Kasumi-1 (cell line): ENCODE data around the gene CNN2.

Experiments used
- DNase-seq, 2 experiments: peaks; one replicate each; lab custom pipeline; 2025; lab: John Stamatoyannopoulos, UW

CNN2 gene

DNA sequence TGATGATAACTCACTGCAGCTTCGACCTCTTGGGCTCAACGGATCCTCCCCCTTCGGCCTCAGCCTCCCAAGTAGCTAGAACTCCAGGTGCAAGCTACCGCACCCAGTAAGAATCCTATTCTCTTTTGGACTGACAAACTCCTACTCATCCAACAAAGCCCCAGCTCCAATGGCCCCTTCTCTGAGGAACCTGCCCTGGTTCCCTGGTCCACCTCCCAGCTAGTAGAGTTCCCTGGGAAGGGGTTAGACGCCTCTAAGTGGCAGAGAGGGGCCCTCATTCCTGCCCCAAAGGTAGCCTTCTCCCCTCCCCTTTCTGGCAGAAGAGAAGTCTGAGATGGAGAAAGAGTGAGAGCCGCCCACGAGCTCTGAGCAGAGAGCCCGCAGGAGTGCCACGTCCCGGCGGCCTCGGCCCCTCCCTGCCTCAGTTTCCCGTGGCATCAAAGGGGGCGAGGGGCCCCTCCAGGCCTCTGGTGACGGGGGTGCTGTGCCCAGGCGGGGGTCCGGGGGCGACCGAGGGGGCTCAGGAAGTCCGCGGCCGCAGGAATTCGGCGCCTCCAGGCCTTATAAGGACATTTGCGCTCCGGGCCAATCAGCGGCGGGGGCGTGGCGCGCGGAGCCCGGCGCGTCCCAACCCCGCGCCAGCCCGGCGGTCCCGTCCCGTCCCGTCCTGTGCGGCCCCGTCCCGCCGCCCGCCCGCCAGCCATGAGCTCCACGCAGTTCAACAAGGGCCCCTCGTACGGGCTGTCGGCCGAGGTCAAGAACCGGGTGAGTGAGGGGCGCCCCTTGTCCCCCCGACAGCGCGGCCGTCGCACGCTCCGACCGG is at the start of gene CNN2:
Gene CNN2 (plus strand): TSS at position 649 of the 823 bp plus-strand sequence. CDS start 54 bp downstream, at position 703.
- DNase-seq, result peak; percentile 50 to 53

DNA sequence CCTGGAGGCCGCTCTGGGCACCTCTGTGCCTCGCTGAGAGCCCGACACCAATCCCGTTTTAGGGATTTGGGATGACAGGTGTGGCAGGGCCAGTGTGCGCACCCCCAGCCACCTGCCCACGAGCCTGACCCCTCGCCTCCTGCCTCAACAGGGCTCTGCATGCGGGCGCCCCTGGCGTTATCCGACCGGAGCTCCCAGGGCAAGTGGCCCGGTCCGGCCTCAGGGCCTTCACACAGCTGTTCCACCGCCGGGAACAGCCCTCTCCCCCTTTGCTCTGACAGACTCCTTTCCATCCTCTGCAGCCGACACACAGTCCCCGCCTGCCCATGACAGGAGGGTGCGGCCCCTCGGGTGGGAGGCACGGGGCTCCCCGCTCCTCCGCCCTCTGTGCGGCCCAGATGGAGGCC is 49.3 kb upstream of the CNN2 start:
- DNase-seq, result no peak

- no peak for DNase-seq
These were observed 47.1 kb upstream of the CNN2 start for GRCh38 chr19:979318-979741.

GRCh38 chr19:980133-980998 is 46.0 kb upstream of the CNN2 start:
- no peak for DNase-seq

DNA sequence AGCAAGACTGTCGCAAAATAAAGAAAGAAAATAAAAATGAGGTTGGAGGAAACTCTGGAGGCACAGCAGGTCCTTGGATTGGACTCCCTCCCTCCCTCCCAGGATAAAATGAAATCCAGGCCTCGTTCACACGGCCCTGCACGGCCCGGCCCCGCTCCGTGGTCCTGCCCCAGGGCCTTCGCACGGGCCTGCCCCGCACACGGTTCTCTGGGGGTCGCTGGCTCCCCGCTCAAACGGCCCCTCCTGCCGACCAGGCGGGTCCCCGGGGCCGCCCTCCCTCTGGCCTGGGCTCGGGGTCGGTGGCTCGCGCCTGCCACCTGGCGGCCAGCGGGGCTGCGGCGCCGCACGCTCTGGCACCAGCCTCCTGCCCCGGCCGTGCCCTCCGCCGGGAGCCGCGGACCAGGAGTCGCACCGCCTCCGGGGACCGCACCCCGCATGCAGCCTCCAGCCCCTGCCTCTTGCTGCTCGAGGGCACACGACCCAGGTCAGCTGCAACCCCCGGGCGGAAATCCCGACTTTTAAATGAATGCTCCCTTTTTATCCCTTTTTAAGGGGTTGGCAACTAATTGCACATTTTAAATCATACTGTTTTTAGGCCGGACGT is 43.7 kb upstream of the CNN2 start:
- DNase-seq, result peak; percentile 49 to 60

GRCh38 chr19:984165-984967 is 42.0 kb upstream of the CNN2 start, which contains the start of gene WDR18:
WDR18 (plus strand) TSS chr19:984345; CDS start chr19:984354, 9 bp downstream.
- DNase-seq, result peak; percentile 64 to 75

- no peak for DNase-seq
These were observed 40.3 kb upstream of the CNN2 start for GRCh38 chr19:986083-986482.

DNA sequence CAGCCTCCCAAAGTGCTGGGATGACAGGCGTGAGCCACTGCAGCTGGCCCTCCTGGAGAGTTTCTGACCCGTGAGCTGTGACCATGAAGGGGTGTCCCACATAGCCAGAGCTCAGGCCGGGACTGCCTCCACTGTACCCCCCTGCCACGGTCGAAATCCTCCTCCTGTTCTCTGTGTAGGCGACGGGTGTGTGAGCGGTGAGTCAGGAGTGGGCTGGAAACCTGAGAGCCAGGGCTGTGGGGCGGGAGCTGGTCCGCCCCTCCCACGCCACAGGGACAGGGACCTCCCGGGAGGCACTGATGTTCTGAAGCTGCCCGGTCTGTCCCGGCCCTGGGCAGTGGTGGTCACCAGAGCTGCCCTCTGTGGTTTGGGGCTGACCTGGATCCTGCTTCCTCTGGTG is 38.3 kb upstream of the CNN2 start:
- no peak for DNase-seq

DNA sequence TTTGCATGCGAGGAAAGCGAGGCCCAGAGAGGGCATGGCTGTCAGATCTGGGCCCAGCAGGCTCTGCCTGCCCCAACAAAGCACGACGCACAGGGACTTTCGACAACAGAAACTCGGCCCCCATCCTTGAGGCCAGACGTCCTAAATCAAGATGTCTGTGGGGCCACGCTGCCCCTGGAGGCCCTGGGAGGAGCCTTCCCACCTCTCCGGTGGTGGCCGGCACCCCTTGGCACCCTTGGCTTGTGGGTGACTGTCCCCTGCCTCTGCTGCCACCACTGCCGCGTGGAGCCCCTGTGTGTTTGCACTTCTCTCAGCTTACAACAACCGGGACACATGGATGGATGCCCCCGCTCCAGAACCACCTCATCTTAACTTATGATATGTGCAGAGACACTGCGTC is 37.9 kb upstream of the CNN2 start:
- DNase-seq, result no peak

GRCh38 chr19:989381-990081 is 36.9 kb upstream of the CNN2 start:
- DNase-seq, result no peak

DNA sequence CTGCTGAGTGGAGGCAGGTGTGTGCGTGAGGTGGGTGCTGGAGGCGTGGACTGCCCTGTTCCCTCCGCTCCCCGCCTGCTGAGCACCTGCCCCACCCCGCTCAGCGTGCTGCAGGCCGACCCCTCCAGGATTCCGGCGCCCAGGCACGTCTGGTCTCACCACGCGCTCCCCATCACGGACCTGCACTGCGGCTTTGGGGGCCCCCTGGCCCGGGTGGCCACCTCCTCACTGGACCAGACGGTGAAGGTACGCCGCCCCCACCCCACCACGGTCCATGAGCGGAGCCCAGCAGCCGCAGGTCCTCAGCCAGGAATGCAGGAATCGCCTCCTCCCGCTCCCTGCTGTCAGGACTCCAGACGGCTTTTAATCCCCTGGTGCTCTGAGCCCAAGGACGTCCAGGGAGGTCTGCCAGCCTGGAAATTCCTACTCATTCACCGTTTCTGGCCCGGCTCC is 36.3 kb upstream of the CNN2 start:
- DNase-seq, result no peak

GRCh38 chr19:990746-991145 is 35.7 kb upstream of the CNN2 start:
- no peak for DNase-seq

DNA sequence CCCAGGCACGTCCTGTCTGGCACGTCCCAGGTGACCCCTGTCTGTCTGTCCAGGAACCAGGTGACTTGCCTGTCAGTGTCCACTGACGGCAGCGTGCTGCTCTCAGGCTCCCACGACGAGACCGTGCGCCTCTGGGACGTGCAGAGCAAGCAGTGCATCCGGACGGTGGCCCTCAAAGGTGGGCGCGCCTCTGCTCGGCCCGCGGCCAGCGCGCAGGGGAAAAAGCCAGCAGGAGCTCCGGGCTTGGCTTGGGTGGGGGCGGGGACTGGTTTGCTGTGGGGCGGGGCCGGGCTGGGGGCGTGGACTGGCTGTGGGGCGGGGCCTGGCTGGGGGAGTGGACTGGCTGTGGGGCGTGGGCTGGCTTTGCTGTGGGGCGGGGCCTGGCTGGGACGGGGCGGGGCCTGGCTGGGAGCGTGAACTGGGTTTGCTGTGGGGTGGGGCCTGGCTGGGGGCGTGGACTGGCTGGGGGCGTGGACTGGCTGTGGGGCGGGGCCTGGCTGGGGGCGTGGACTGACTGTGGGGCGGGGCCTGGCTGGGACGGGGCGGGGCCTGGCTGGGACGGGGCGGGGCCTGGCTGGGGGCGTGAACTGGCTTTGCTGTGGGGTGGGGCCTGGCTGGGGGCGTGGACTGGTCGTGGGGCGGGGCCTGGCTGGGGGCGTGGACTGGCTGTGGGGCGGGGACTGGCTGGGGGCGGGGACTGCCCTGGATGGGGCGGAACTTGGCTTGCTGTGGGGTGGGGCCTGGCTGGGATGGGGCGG is 35.1 kb upstream of the CNN2 start:
- DNase-seq, result peak in 1 of 2 experiments; percentile 62

DNA sequence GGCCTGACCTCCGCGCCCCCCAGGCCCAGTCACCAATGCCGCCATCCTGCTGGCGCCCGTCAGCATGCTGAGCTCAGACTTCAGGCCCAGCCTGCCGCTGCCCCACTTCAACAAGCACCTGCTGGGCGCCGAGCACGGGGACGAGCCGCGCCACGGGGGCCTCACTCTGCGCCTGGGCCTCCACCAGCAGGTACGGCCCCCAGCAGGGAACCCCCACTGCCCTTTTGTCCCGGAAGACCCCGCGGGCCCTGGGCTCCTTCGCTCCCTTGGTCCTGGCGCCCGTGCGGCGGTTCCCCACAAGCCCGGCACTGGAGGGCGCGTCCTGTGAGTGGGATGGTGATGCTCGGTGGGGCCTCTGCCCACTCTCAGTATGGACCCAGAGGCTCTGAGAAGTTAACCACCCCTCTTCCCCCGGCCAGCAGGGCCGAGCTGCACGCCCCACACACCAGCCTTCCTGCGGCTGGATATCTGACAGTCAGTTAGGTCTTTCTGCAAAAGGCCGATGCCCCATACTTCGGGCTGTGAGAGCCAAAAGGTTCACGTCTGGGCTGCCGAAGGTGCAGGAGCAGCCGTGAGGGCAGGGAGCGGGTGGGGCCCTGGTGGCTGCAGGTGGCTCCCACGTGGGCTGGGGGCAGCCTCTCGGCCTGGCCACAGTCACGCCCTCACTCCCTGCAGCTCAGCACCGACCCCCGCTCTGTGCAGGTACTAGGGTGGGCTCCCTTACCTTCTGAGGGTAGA is 34.3 kb upstream of the CNN2 start:
- no peak for DNase-seq

DNA sequence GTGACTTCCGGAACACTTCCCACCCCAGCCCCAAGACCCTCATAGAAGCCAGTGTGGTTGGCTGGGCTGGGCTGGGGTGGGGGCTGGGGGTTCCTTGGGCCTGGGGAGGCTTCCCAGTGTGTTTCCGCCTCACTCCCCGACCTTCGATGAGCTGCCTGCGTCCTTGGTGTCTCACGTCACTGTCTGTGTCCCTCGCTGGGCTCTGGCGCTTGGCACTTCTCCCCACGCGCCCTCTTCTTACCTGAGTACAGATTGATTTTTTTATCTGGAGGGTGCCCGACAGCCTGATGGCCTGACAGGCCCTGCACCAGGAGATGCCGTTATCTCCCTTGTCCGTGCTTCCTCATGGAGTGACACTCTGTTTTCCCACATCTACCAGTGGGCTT is 33.7 kb upstream of the CNN2 start:
- no peak for DNase-seq

- DNase-seq, result no peak
These were observed 33.0 kb upstream of the CNN2 start for GRCh38 chr19:993361-993830.

- DNase-seq, result no peak
These were observed 32.5 kb upstream of the CNN2 start for GRCh38 chr19:993831-994393.

DNA sequence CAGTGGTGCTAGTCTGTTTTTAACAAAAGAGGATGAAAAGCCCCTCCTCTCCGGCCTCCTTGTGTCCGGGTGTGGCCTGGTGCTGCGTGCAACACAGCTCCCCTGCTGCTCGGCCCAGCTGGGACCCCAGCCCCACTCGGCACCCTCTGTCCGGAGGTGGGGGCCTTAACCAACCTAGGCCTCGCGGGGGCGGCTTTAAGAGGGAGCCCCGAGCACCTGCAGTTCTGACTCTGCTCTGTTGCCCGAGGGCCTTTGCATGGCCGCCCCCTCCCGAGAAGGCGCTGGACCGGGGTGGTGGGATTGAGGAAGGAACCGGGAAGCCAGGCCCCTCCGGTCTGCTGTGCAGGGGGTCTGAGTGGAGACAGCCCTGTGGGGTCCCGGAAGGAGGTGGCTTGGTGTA is 31.9 kb upstream of the CNN2 start:
- no peak for DNase-seq
